ENCODE results near the gene GRIK2. TPM values are rescaled to one million over a fixed set of nuclear protein-coding genes. Genes with fewer than 3 reads are reported as not detected.
A peak's percentile ranks its signal among the peaks of the same experiment; 100 is the strongest.

GRIK2 gene
- total RNA-seq, 1 donor from 2014 or later, result 95.5 TPM

DNA sequence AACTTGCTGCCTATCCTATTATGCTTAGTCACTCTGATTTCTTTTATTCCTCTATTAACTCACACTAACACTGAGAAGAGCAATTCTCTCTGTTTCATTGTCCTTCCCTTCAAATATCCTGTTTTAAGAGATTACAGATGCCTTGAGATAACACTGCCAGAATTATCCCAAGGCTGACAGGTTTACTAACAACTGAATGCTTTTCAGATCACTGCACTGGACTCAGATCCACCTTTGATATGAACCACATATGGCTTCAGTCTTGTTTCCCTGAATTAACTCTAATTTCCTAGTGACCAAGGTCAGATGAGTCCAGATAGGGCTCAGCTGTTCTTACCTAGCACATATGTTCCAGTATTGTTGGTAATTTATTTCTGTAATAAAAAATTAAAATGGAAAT lies 633.1 kb downstream of the GRIK2 start:
- Mint-ChIP-seq H3K36me3 (ENCODE audit: unreplicated experiment) (no peaks in the 10 kb centered on the region), H3K27me3 (ENCODE audit: unreplicated experiment) (no peaks in the 10 kb centered on the region), H3K4me1 (ENCODE audit: low read depth, unreplicated experiment) (peaks cover 12% of the 10 kb centered on the region), H3K27ac (ENCODE audit: unreplicated experiment) (peak overlapping the region; percentile 56), H3K4me3 (ENCODE audit: unreplicated experiment) (no peak overlapping the region), H3K9me3 (ENCODE audit: unreplicated experiment) (no peaks in the 10 kb centered on the region)
- TF ChIP-seq, protein P1, sequence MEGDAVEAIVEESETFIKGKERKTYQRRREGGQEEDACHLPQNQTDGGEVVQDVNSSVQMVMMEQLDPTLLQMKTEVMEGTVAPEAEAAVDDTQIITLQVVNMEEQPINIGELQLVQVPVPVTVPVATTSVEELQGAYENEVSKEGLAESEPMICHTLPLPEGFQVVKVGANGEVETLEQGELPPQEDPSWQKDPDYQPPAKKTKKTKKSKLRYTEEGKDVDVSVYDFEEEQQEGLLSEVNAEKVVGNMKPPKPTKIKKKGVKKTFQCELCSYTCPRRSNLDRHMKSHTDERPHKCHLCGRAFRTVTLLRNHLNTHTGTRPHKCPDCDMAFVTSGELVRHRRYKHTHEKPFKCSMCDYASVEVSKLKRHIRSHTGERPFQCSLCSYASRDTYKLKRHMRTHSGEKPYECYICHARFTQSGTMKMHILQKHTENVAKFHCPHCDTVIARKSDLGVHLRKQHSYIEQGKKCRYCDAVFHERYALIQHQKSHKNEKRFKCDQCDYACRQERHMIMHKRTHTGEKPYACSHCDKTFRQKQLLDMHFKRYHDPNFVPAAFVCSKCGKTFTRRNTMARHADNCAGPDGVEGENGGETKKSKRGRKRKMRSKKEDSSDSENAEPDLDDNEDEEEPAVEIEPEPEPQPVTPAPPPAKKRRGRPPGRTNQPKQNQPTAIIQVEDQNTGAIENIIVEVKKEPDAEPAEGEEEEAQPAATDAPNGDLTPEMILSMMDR (IDR thresholded peaks at IDR 0.05; ENCODE audit: partially characterized antibody, unreplicated experiment), result no peak
- DNase-seq, result no peak

DNA sequence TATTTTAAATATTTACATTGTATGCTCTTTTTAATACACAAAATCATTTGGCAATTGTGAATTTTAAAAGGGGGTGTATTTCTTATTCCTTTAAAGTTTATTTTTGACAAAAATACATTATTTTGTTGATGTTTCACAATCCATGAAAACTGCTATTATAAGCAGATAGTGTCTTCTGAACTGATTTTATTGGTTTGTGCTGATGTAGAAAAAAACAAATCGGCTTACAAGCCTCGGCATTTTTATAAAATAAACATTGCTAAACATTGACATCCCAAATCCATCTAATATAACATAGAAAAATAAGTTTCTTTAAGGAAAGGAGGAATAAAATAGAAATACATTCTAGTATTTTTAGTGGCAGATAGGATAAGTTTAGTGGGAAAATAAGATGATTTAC lies 634.7 kb downstream of the GRIK2 start:
- H3K27ac Mint-ChIP-seq (ENCODE audit: unreplicated experiment), result no peak overlapping the region
- no peak overlapping the region for H3K4me3 Mint-ChIP-seq (ENCODE audit: unreplicated experiment)
- H3K9me3 Mint-ChIP-seq (ENCODE audit: unreplicated experiment), result no peaks in the 10 kb centered on the region
- no peaks in the 10 kb centered on the region for H3K27me3 Mint-ChIP-seq (ENCODE audit: unreplicated experiment)
- no peaks in the 10 kb centered on the region for H3K36me3 Mint-ChIP-seq (ENCODE audit: unreplicated experiment)
- no peak for DNase-seq
- TF ChIP-seq, protein P1 (IDR thresholded peaks at IDR 0.05; ENCODE audit: partially characterized antibody, unreplicated experiment), result no peak
- H3K4me1 Mint-ChIP-seq (ENCODE audit: low read depth, unreplicated experiment), result peaks cover 10% of the 10 kb centered on the region

DNA sequence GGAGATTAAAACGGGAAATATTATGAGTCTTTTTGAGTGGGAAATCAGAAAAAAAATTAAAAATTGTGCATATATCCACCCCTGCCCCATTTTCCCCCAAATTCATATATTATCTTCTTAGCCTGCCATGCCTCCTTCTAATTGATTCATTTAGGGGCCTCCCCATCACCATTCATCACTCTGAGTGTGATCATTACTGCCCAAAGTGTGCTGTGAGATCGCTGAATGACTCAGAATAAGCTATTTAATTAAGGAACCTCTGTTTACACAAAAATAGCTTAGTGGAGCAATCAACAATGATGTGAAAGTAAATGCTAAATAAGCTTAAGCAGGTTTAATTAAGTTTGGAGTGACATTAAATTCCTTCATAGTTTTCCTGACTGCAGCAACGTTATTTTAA lies 645.5 kb downstream of the GRIK2 start:
- Mint-ChIP-seq H3K36me3 (ENCODE audit: unreplicated experiment) (no peaks in the 10 kb centered on the region), H3K4me1 (ENCODE audit: low read depth, unreplicated experiment) (peaks cover 5% of the 10 kb centered on the region), H3K27ac (ENCODE audit: unreplicated experiment) (no peak overlapping the region), H3K27me3 (ENCODE audit: unreplicated experiment) (no peaks in the 10 kb centered on the region), H3K4me3 (ENCODE audit: unreplicated experiment) (no peak overlapping the region), H3K9me3 (ENCODE audit: unreplicated experiment) (no peaks in the 10 kb centered on the region)
- TF ChIP-seq, protein P1 (IDR thresholded peaks at IDR 0.05; ENCODE audit: partially characterized antibody, unreplicated experiment), result no peak
- DNase-seq, result no peak

DNA sequence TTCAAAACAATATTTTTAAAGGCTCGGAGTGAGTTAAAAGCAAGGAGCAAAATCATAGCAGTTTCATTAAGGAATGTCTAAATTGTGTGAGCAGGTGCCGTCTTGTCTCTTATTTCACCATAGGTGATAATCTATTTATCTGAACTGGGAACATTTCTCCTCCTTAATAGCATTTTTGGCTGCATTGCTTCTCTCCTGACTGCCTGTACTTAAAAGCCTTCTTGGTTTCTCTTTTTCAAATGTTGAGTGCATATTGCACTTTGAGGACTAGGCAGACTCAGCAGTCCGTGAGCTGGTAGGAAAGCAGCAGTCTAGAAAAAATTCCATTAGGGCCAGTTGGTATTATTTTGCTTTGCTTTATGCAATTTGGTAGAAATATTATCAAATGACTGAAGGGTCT lies 645.9 kb downstream of the GRIK2 start:
- no peaks in the 10 kb centered on the region for H3K9me3 Mint-ChIP-seq (ENCODE audit: unreplicated experiment)
- peaks cover 5% of the 10 kb centered on the region for H3K4me1 Mint-ChIP-seq (ENCODE audit: low read depth, unreplicated experiment)
- H3K4me3 Mint-ChIP-seq (ENCODE audit: unreplicated experiment), result no peak overlapping the region
- no peaks in the 10 kb centered on the region for H3K27me3 Mint-ChIP-seq (ENCODE audit: unreplicated experiment)
- no peak overlapping the region for H3K27ac Mint-ChIP-seq (ENCODE audit: unreplicated experiment)
- peaks cover under 1% of the 10 kb centered on the region for H3K36me3 Mint-ChIP-seq (ENCODE audit: unreplicated experiment)
- TF ChIP-seq, protein P1 (IDR thresholded peaks at IDR 0.05; ENCODE audit: partially characterized antibody, unreplicated experiment), result no peak
- DNase-seq, result no peak

DNA sequence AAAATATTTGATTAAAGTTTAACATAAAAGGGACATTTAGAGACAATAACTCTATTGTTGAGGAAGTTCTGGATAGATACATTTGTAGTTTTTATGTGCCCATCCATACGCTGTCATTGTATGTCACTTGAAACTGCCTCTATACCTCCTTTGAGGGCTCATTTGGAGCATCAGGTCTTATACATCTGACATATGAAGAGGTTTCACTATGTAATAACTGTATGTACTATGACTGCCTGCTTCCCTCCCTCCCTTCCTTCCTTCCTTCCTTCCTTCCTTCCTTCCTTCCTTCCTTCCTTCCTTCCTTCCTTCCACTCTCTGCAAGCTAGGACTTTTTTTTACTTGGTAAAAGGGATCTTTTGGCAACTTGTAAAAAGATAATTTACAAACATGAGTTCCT lies 657.5 kb downstream of the GRIK2 start:
- peak overlapping the region; percentile 13 for H3K4me3 Mint-ChIP-seq (ENCODE audit: unreplicated experiment)
- H3K27me3 Mint-ChIP-seq (ENCODE audit: unreplicated experiment), result no peaks in the 10 kb centered on the region
- H3K36me3 Mint-ChIP-seq (ENCODE audit: unreplicated experiment), result no peaks in the 10 kb centered on the region
- DNase-seq, result no peak
- TF ChIP-seq, protein P1 (IDR thresholded peaks at IDR 0.05; ENCODE audit: partially characterized antibody, unreplicated experiment), result no peak
- H3K27ac Mint-ChIP-seq (ENCODE audit: unreplicated experiment), result no peak overlapping the region
- H3K4me1 Mint-ChIP-seq (ENCODE audit: low read depth, unreplicated experiment), result peaks cover 4% of the 10 kb centered on the region
- no peaks in the 10 kb centered on the region for H3K9me3 Mint-ChIP-seq (ENCODE audit: unreplicated experiment)
